Measurements from ENCODE around the gene ACAA1.

The ACAA1 gene

GRCh38 chr3:38116471-38117162, 20.3 kb downstream of the ACAA1 start:
- H3K4me3 ChIP-seq (ENCODE audit: control insufficient read depth, low read depth, low read length): no peak overlapping the region
- no peak for DNase-seq (ENCODE audit: low read depth)
- no peak for TF ChIP-seq CTCF (conservative IDR thresholded peaks at IDR 0.05; ENCODE audit: control insufficient read depth, insufficient read depth, low read depth, low read length)

- TF ChIP-seq CTCF (conservative IDR thresholded peaks at IDR 0.05; ENCODE audit: control insufficient read depth, insufficient read depth, low read depth, low read length): no peak
- H3K4me3 ChIP-seq (ENCODE audit: control insufficient read depth, low read depth, low read length): no peak overlapping the region
- DNase-seq (ENCODE audit: low read depth): no peak
Observed at GRCh38 chr3:38115645-38116427, 21.1 kb downstream of the ACAA1 start.

- TF ChIP-seq CTCF (conservative IDR thresholded peaks at IDR 0.05; ENCODE audit: control insufficient read depth, insufficient read depth, low read depth, low read length): no peak
- H3K4me3 ChIP-seq (ENCODE audit: control insufficient read depth, low read depth, low read length): no peak overlapping the region
- DNase-seq (ENCODE audit: low read depth): no peak
Observed at GRCh38 chr3:38114875-38115644, 21.9 kb downstream of the ACAA1 start.

- no peak for DNase-seq (ENCODE audit: low read depth)
- no peak overlapping the region for H3K4me3 ChIP-seq (ENCODE audit: control insufficient read depth, low read depth, low read length)
- no peak for TF ChIP-seq CTCF (conservative IDR thresholded peaks at IDR 0.05; ENCODE audit: control insufficient read depth, insufficient read depth, low read depth, low read length)
Observed at GRCh38 chr3:38114052-38114874, 22.7 kb downstream of the ACAA1 start.

GRCh38 chr3:38112378-38112761, 24.6 kb downstream of the ACAA1 start:
- no peak overlapping the region for H3K4me3 ChIP-seq (ENCODE audit: control insufficient read depth, low read depth, low read length)
- no peak for TF ChIP-seq CTCF (conservative IDR thresholded peaks at IDR 0.05; ENCODE audit: control insufficient read depth, insufficient read depth, low read depth, low read length)
- no peak for DNase-seq (ENCODE audit: low read depth)
